GM12864 (cell line): ENCODE data around the gene STOM.

Source experiments
- DNase-seq: peaks from one replicate; pipeline ENCODE4 v3.0.0-alpha.2; 2011; ENCODE audit warnings: low read depth
- H3K4me3 ChIP-seq: 2 replicates; pipeline ENCODE4 v1.5.1; 2011; ENCODE audit warnings: mild to moderate bottlenecking, low read depth, low read length, control low read depth
- TF ChIP-seq, protein P1 (sequence below): IDR thresholded peaks from 2 replicates; pipeline ENCODE4 v1.5.1; 2011; ENCODE audit warnings: low read depth, mild to moderate bottlenecking, moderate library complexity, low read length, control low read depth, inconsistent platforms; ENCODE audit errors: missing control alignments

Gene STOM

DNA sequence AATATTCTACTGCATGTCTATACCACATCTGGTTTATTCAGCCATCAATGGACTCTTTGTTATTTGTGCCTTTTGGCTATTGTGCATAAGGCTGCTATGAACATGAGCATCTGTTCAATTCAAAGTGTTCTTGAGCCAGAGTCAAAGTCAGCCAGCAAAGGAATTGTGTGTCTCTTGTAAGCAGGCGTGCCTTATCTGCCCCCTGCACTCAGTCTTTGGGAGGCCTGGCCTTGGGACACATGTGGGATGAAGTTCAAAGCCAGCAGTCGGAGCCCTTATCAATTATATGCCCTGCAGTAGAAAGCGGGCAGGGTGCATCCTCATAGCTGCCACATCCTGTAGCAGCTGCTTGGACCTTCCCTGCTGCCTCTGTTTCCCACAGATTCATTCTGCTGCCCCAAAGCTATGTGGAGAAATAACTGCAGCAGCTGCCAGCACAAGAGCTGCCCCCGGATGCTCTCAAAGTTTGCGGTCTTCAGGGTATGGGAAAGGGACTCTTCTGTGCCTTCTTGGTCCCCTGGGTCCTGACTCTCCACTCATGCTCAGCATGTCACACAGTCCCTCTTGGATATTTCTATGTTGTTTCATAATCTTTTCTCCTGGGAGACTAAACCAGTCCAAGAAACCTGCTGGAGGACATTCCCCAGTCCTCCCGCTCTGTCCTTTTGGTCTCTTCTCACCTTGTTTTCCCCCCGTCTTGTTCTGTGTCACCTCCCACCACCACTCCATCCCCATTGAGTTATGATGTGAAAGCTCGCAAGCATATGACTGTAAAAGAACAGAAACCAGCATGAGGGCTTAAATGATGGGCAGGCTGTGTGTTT lies 35.9 kb downstream of the STOM start:
- no peak for DNase-seq
- TF ChIP-seq, protein P1, sequence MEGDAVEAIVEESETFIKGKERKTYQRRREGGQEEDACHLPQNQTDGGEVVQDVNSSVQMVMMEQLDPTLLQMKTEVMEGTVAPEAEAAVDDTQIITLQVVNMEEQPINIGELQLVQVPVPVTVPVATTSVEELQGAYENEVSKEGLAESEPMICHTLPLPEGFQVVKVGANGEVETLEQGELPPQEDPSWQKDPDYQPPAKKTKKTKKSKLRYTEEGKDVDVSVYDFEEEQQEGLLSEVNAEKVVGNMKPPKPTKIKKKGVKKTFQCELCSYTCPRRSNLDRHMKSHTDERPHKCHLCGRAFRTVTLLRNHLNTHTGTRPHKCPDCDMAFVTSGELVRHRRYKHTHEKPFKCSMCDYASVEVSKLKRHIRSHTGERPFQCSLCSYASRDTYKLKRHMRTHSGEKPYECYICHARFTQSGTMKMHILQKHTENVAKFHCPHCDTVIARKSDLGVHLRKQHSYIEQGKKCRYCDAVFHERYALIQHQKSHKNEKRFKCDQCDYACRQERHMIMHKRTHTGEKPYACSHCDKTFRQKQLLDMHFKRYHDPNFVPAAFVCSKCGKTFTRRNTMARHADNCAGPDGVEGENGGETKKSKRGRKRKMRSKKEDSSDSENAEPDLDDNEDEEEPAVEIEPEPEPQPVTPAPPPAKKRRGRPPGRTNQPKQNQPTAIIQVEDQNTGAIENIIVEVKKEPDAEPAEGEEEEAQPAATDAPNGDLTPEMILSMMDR, result no peak
- H3K4me3 ChIP-seq, result no peak overlapping the region

DNA sequence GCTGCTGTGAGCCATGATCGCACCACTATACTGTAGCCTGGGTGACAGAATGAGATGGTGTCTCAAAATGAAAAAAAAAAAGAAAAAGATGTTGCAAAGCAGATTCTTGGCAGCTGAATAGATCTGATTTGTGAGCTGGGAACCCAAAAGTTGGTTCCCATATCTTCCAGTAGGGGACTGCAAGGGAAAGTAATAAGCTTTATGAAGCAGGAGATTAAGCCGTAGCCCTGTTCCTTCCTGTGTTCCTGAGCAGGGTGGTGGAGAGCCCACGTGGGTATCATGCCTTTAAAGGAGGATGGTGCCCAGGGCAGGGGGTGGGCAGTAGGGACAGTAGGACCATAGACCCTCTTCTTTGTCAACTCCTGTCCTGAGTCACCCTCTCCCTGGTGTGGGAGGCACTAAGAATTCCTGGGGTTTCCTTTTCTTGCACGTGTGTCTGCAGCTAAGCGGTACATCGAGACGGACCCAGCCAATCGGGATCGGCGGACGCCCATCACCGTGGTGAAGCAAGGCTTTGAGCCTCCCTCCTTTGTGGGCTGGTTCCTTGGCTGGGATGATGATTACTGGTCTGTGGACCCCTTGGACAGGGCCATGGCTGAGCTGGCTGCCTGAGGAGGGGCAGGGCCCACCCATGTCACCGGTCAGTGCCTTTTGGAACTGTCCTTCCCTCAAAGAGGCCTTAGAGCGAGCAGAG lies 37.9 kb downstream of the STOM start:
- no peak for DNase-seq
- TF ChIP-seq, protein P1, result no peak
- H3K4me3 ChIP-seq, result no peak overlapping the region

DNA sequence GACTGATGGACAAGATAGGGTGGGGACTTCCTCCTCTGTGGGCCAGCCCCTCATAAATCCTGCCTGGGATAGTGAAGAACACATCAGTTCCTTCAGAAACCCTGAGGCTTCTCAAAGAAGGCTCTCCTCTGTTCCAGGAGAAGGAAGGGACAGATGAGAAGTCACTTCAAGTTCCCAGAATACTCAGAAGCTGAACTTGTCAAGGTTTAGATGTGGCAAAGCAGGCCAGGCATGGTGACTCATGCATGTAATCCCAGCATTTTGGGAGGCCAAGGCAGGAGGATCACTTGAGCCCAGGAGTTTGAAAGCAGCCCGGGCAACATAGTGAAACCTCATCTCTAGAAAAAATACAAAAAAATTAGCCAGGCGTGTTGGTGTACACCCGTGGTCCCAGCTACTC lies 38.5 kb downstream of the STOM start:
- H3K4me3 ChIP-seq, result no peak overlapping the region
- DNase-seq, result no peak
- TF ChIP-seq, protein P1, result no peak

DNA sequence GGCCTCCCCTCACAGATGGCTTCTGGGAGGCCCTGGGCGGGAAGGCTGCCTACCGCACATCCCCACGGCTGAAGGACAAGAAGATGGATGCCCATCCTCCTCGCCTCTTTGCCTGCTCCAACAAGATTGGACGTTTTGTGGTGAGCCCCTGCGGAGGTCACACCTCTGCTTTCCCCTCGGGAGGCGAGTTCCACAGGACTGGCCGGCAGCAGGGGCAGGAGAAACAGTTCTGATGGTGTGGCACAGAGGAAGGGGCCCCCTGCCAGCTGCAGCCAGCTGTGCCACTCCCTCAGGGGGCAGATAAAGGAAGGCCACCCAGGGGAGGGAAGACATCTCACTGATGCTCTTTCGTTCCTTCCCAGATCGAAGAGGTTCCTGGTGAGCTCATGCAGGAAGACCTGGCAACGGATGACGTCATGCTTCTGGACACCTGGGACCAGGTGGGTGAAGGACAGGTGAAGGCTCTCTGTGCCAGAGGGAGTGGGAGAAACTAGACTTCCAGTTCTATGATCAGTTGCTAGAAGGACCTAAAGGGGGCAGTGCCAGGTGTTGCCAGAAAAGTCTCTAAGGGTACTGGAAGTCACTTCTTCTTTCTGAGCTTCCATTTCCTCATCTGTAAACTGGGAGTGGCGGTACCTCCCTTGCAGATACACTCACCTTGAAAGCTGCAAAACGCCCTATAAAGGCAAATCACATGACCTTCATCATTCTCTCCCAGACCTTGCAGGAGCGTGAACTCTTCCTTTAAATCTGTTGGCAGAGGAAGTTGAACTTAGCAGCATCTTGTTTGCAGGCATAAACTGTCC lies 41.0 kb downstream of the STOM start:
- H3K4me3 ChIP-seq, result no peak overlapping the region
- DNase-seq, result no peak
- TF ChIP-seq, protein P1, result no peak

DNA sequence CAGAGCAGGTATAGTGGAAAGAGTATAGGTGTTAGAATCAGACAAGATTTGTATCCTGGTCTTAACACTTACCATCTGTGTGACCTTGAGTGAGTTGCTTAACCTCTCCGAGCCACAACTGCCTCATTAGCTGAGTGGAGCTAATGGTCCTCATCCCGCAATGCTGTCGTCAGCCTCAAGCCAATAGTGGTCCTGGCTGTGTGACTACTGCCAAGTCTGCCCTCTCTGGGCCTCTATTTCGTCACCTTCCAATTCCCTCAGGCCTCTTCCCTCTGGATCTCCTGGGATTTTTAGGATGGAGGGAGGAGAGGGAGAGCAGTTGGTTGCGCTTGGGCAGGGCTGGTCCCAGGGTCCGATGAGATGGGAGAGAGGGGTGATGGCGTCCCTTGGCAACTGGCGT lies 41.6 kb downstream of the STOM start:
- DNase-seq, result no peak
- H3K4me3 ChIP-seq, result no peak overlapping the region
- TF ChIP-seq, protein P1, result no peak

DNA sequence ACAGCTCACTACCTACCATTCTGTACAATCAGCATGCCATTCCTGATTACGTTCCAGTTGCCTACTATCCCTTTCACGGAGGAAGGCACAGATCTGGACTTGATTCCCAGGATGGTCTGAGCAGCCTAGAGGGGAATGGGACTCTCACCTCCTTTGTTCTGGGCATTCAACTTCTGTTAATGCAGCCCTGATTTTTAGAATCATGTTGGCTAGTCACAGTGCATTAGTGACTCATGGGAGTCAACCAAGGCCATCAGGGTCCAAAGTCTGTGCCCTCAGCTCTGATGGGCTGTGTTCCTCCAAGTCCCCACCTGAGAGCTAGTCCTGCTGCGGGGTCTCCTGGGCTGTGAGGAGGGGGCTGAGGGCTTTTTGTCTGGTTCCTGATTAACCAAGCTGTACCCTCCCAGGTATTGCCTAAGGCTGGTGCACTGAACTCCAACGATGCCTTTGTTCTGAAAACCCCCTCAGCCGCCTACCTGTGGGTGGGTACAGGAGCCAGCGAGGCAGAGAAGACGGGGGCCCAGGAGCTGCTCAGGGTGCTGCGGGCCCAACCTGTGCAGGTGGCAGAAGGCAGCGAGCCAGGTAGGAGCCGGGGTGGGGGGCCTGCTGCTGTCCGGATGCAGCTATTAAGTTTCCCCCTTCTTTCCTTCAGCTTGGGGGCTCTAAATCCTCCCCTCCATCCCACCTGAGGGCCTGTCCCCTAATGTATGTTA lies 43.0 kb downstream of the STOM start:
- DNase-seq, result no peak
- no peak overlapping the region for H3K4me3 ChIP-seq
- TF ChIP-seq, protein P1, result no peak
